ENCODE data around the gene HOXD9.

HOXD9 gene

DNA sequence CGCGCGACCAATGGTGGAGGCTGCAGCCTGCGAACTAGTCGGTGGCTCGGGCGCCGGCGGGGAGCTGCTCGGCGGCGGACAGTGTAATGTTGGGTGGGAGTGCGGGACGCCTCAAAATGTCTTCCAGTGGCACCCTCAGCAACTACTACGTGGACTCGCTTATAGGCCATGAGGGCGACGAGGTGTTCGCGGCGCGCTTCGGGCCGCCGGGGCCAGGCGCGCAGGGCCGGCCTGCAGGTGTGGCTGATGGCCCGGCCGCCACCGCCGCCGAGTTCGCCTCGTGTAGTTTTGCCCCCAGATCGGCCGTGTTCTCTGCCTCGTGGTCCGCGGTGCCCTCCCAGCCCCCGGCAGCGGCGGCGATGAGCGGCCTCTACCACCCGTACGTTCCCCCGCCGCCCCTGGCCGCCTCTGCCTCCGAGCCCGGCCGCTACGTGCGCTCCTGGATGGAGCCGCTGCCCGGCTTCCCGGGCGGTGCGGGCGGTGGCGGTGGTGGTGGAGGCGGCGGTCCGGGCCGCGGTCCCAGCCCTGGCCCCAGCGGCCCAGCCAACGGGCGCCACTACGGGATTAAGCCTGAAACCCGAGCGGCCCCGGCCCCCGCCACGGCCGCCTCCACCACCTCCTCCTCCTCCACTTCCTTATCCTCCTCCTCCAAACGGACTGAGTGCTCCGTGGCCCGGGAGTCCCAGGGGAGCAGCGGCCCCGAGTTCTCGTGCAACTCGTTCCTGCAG lies at the start of gene HOXD9:
HOXD9 (plus strand) TSS at position 37 of the 728 bp plus-strand sequence; CDS start at position 87, 50 bp downstream.
- peak in 2 of 3 donors; percentile 38 to 47 for DNase-seq

DNA sequence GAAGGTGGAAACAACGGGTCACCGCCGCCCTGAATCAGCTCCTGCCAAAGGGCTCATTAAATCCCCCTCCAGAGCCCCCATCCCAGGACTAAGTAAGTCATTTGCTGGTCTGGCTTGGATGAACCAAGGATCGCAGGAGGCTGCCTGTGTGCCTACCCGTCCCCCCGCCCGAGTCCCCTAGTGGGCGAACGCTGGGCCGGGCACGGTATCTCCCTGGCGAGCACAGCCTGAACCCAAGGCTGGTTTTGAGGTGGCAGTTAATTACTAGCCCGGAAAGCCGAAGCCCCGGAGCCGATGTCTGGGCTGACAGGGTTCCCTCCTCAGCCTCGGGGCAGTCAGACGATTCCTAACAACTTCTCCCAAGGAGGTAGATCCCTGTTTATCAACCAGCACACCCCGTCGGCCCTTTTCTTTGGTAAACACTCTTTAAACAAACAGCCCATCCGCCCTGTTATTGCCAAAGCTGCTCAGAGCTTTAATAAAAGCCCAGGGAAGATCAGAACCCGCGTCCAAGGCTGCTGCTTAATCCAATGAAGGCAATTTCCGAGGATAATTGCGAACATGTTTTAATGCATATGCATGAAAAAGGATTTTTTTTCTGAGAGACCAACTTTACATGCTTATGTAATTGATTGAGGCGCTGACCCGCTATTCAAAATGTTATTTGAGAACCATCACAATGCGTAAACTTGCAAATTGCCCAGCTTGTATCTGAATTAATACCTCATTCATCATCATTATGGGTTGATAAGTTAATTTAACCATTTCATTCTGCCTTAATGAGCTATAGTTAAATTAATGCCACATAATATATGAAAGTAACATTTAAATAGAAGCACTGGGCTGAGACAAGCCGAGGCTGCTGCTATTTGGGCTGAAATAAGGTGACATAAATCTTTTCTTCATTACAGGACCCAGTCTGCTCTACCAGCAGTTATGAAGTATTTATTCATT lies 49.3 kb upstream of the HOXD9 start:
- DNase-seq: no peak

DNA sequence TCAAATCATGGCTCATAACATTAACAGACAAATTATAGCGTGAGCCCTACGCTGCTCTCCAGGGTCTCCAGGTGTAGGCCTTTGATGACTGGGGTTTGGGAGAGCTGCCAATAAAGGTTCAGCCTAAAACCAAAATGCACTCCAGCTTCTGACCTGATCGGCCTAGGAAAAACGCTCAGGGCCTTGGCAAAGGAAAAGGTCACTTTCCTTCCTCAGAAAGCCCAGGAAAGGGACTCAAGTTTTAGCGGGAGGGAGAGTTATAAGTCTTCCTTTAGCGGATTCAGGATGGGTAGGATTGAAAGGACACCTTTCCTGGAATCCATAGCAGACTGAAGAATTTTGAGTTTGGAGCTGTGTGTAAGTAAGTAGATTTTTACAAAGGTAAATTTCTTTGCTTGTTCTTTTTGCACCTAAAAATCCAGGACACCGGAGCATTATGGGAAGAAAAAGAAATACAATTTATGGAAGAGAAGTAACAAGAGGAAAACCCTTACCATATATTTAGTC lies 47.5 kb upstream of the HOXD9 start:
- DNase-seq: no peak

DNA sequence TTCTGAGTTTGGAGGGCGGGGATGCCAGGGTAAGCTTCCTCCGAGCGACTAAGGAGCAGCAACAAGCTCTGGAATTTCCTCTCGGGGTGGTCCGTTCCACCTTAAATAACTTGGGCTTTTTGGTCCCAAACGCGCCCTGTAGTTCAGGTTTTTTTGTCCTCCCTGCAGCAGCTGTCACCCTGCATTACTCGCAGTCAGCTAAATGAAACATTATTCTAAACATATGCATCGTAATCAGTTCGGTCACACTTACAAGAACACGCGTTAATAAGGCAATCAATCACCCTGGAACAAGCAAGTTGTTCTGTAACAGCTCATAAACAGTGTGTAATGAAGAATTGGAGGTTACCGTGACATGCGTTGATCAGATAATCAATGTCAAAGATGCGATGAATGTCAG lies 47.0 kb upstream of the HOXD9 start:
- no peak for DNase-seq

DNA sequence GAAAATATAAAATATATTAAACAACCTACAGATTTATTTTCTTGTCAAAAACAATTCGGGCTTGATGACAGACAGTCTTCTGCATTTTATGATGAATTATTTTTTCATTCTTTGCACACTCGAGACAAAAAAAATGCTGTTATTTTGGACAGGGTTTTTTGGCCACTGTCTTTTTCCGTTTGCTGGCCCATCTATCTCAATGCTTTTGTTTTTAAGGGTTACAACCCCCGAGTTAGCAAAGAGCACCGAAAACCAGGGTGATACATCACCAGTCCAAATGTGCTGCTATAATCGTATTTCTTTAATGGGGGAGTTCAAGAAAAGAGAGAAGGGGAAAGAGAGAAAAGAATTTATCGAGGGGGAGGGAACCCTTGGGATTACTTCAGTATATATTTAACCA lies 46.5 kb upstream of the HOXD9 start:
- no peak for DNase-seq

DNA sequence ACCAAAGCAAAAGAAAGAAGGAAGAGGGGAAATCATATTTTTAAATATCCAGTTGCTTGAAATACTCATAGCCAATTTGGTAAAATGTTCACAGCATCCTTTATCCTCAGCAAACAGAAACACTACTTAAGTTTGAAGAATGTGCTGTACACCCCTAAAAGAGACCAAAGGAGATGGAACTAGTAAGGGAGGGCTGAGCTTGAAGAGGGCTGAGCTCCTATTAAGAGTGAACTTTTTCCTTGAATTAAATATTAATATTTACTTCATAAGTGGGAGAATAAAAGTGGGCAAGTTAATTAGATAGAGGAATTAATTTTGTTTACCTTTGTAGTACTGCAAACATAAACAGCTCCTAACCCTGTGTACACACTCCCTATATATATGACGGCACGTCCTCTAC lies 45.7 kb upstream of the HOXD9 start:
- DNase-seq: no peak

DNA sequence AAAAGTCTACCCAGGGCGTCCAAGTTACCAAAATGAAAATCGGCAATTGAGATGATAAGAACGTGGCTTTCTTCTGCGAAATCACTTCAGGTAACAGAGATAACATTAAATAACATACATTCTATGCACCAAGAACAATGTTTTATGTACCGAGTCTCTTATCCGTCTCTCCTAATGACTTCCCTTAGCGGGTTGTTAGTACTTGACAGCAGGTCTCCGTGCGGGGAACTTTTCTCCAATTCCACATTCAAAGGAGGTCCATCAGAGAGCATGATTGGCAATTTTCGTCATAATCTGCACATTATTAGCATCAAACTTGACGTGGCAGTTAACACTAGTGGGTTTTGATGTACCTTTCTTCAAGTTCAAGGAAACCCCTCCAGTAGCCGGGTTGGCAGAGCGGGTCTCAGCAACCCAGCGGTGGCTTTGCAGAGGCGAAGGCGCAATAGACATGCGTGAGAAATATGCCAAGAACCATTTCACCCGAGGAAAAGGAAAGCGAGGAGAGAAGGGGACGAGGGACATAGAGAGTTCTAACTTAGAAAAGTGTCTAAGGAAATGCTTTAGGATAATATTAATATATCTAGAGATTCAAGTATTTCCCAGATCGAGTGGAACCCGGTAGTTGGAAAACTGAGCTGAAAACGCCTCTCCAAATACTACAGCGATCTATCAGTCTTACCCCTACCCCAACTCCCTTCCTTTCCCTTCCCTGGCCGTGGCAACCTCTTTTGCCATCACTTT lies 43.8 kb upstream of the HOXD9 start:
- no peak for DNase-seq

DNA sequence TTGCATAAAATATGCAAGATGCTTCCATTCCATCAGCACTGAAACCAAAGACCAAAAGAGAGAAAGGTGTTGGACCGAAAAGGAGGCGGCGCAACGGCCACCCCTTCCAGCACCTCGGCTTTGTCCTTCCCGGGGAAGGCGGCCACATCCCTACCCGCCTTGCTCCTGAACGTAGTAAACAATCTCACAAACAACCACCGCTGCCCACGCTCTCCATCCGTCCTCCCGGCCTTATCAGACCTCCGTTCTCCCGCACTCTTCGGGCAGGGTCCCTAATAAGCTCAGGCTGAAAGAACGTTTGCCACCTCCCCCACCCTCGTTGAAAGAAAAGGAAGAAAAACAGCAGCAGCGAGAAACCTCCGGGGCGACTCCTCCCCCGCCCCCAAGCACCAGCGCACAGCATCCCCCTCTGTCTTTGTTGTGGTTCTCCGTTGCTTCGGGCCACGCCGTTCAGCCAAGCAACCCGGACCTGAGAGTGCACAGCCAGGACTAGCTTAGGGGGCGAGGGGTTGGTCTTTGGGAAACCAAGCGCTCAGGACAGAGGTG lies 43.2 kb upstream of the HOXD9 start:
- no peak for DNase-seq

DNA sequence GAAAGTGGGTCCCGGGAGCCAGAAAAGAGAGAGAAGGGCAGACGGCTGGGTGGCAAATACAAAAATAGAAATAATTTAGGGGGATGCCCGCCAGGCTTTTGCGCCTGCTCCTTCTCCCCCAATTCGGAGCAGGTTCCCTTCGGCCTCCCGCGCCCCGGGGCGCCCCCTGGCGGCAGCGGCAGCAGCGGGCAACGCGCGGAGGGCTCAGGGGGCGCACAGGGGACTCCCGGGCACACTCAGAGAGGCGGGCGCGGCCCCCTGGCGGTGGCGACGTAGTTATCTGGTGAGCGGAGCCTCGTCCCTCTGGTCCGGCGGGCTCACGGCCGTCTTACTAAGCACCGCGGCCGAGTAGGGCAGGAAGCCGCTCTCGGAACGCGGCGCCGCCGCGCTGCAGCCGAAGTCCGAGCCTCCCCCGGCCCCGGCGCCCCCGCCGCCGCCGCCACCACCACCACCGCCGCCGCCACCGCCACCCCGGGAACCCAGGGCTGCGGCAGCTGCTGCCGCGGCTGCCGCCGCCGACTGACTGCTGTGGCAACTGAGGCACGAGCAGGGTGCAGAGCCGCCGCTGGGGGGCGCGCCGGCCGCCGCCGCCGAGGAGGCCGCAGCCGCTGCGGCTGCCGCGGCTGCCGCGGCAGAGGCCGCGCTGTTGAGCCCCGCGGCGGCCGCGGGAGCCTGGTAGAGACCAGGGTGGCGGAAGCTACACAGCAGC lies 42.5 kb upstream of the HOXD9 start:
- peak; percentile 56 to 80 (median 67) for DNase-seq

DNA sequence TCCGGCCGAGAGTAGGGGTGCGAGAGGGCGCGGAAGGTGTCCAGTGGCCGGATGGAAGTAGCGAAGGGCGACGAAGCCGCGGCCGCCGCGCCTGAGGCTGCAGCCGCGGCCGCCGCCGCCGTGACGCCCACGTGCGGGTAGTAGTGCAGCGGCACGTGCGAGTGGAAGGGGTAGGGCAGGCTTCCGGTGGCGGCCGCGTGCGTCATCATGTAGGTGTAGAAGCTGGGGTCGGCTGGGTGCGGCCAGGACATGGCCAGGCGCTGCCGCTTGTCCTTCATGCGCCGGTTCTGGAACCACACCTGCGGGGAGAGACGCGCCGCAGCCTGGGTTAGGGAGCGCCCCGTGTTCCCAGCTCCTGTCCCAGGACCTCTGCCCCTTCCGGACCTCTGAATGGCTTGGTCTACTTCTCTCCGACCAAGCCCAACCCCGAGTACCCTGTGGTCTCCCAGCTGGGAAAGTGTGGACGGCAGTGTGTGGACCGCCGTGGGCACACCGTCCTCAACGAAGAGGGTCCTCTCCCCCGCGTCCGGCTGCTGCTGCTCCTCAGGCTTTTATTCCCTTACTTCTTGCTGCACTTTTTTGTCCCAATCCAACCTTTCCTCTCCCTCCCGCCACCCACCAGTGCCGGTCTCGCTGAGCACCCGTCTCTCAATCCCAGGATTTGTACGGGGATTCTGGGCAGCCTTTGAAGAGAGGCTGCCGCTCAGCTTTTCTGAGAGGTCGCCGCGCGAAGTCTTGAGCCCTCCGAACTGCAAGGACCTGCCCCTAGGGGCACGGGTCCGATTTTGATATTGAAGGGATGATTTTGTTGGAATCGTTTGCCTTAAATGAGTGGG lies 41.8 kb upstream of the HOXD9 start:
- peak in 2 of 3 donors; percentile 24 to 39 for DNase-seq

DNA sequence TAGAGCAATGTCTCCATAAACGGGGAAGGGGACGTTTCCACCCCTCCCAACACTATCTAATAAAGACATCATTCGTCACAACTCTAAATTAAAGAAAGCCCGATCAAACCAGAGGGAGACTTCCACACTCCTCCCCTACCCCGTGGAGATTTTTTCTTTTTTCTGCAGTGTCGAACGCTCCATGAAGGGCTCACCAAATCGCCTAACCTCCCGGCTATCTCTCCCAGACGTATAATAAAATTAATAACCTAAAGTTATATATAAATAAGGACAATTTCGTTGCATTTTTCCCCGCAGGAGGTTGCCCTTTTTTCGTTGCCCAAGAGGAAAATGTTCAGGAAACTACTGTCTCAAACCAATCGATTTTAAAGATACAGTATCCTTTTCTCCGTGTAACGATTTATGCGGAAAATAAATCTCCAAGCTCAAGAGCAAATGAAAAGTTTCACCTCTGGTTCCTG lies 41.1 kb upstream of the HOXD9 start:
- peak in 1 of 3 donors; percentile 18 for DNase-seq

DNA sequence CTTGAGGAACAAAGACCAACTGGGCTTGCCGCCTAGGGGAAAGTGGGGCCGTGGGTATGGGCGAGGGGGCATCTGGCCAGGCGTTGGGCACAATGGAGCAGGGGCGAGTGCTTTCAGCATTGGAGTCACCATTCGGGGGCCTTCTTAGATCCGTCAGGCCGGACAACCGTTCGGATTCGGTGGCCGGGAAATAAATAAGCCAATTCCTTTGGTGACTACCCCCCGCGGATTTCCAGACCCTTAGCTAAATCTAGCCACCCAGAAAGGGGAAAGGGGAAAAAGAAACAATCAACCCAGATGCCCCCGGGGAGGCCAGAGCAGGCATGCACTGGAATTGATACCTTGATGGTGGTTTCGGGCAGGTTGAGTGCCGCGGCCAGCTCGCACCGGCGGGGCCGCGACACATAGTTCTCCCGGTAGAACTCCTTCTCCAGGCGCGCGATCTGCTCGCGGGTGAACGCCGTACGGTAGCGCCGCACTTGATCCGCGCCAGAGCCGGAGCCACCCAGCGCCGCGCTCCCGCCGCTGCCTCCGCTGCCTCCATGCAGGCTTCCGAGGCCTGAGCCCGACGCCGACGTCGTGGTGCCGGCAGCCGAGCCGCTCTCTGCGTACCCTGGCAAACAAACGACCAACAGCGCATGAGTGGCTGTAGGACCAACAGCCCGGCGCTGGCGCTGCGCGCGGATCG lies 40.5 kb upstream of the HOXD9 start:
- peak in 2 of 3 donors; percentile 23 to 38 for DNase-seq

DNA sequence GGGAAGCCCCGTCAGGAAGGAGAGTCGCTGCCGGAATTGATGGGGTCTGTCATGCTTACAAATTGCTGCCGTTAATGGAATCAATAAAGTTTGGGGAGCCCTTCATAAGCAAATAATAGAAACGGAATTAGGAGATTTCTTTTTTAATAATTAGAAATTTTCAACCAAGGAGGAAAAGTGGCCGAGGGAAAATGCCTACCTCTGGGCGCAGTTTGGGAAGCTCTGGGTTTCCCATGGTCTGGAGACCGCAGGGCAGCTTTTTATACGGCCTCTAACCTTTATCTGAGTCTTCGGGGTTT lies 40.0 kb upstream of the HOXD9 start:
- DNase-seq: no peak

DNA sequence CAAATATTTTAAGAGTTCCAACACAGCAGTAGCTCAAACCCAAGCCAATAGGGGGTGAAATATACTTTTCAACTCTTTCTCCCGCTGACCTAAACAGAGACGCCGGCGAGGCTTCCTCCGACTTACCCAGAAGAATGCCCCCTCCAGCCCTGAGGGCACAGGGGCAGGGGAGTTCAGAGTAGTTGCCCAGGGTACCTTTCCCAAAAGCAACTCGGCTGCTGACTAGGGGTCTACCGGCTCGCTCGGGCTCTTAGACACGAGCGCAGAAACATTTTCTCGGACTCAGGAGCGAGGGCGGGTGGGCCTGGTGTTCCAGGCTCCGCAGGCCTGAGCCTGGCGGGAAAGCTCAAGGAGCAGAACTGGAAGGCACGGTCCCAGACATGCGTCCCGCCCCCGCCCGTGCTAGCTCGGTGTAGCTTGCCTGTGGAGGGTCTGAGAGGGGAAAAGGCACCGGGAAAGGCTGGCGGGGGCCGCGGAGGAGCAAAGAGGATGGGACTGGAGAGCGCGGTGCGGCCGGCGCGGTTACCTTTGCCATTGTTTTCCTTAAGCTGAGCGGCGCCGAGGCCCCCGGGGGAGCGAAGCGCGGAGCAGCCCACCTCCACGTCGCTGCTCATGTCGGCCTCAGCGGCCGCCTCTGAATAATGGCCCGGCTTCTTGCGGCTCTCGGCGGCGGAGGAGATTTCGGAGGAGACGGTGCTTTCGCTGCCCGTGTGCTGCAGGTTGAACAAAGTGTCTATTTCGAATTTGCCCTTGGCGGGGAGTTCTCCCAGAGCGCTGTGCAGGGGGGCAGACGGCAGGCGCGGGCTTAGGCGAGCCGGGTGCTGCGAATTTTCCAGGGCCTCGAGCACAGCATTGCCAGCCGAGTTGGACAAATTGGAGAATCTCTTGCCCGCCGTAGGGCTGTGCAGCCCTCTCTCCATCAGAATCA lies 39.4 kb upstream of the HOXD9 start:
- DNase-seq: peak in 1 of 3 donors; percentile 21

DNA sequence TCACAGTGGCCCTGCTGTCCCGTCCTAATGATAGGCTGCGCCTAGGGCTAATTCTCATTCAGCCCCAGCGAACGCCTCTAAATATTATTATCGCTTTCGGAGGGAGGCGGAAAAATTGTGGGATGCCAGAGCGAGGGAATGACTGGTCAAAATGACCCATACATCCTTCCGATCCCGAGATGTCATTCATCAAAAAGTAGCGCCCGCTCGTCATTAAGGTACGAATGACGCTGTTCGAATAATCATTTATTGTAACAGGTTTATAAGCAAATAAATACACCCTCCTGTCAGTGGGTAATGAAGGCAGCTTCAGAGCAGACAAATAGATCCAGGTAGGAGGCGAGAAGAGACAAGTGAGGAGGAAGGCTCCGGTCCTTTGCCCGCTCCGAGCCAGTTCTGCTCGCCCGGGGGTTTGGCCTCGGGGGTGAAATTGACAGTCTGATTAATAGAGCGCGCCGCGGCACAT lies 38.7 kb upstream of the HOXD9 start, which contains the start of gene EVX2:
EVX2 (minus strand) TSS at position 167 of the 466 bp plus-strand sequence. CDS start 186 bp downstream, outside the sequence.
- DNase-seq: no peak

DNA sequence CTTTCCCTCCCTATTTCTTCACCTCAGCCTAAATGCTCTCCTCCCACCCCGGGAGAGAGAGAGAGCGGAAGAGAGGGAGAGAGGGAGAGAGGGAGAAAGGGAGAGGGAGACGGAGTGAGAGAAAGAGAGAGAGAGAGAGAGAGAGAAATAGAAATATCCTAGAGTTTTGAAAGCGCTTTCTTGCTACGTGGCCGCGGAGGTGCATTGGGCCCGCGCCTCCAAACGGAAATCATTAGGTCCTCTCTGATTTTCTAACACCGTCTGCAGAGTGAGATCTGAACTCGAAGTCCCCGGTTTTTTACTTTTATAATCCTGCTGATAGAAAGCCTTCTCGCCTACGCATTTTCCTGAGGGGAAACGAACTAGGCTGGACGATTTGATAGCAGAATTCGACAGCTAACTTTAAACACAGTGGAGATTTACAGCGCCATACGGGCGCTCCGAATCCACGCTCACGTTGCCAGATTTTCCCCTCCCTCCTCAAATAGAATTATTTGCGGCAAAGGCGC lies 37.9 kb upstream of the HOXD9 start:
- DNase-seq: peak in 1 of 3 donors; percentile 16

DNA sequence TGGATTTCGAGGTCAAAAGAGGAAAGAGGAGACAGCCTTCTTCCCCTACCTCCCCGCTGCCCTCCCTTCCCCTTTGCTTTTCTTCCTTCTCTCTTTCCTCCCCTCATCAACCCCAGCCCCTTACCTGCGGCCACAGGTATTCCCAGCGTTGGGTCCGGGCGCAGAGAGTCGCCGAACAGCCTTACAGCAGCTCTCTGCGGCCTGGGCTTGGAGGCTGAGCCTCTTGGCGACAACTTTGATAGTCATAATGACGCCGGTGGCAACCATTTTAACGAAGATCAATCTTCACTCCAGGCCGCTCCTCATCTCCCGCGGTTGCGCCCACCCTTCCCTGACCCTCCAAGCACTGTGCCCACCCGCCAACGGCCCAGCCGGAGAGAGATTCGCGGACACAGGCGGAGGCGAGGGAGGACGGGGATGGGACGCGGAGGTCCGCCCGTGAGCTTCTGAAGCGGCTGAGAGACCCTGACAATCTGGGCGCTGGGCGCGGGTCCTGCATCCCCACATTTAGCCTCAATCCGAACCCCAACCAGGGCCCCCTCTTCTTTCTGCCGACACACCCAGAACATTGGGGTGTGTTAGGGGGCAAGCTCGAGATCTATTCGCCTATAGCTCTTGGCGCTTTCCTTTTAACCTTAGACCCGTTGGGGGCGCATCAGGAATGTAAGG lies 37.3 kb upstream of the HOXD9 start:
- no peak for DNase-seq
